Measurements from ENCODE around the gene ABHD17A. TPM values are rescaled to one million over a fixed set of nuclear protein-coding genes. Genes with fewer than 3 reads are reported as not detected.

The ABHD17A gene
- total RNA-seq, 1 donor from 2014 or later: 83.0 TPM

DNA sequence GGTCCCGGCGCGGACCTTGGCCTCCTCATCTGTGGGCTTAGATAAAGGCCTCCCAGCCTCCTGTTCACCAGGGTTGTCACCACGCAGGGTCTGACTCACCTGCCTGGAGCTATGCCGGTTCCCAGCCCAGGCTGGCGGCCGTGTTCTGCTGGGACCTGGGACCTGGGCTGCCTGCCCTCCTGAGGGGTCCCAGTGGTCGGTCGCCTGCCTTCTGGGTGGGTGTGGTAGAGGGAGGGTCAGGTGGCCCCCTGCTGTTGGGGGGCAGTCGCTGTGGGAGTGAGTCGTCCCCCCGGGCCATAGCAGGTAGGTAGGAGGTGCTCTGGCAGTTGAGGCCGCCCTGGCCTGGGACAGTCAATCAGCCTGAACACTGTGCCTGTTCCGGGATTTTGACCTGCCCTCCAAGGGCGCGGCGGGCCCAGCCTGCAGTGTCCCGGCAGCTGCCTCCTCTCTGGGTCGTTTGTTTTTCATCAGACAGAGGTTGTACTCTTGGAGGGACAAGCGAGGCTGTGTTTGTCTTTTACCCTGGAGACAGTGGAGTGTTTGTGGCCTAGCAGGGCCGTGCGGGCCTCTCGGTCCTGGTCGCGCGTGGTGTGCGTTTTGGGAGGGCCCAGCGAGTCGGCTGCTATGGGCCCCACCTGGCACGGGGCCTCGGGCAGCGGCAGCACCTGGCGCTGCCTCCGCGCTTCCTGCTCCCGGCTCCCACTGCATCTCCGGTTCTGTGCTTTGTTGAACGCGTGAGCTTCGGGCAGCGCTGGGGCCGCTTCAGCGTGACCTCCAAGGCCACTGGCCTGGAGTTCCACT, 22.5 kb upstream of the ABHD17A start:
- no peak for TF ChIP-seq POLR2AphosphoS5 (IDR thresholded peaks at IDR 0.05; ENCODE audit: insufficient read depth in 1 of 2, low read depth in 1 of 2)
- TF ChIP-seq, protein P1, sequence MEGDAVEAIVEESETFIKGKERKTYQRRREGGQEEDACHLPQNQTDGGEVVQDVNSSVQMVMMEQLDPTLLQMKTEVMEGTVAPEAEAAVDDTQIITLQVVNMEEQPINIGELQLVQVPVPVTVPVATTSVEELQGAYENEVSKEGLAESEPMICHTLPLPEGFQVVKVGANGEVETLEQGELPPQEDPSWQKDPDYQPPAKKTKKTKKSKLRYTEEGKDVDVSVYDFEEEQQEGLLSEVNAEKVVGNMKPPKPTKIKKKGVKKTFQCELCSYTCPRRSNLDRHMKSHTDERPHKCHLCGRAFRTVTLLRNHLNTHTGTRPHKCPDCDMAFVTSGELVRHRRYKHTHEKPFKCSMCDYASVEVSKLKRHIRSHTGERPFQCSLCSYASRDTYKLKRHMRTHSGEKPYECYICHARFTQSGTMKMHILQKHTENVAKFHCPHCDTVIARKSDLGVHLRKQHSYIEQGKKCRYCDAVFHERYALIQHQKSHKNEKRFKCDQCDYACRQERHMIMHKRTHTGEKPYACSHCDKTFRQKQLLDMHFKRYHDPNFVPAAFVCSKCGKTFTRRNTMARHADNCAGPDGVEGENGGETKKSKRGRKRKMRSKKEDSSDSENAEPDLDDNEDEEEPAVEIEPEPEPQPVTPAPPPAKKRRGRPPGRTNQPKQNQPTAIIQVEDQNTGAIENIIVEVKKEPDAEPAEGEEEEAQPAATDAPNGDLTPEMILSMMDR (IDR thresholded peaks at IDR 0.05): no peak
- TF ChIP-seq POLR2A (IDR thresholded peaks at IDR 0.05): no peak
- peak overlapping the region; percentile 60 for H3K27ac ChIP-seq
- peak in 1 of 2 donors; percentile 96 for DNase-seq (ENCODE audit: extremely low spot score in 2 of 2)
- H3K36me3 ChIP-seq: no peaks in the 10 kb centered on the region
- H3K9me3 ChIP-seq: no peaks in the 10 kb centered on the region
- intact Hi-C loops (cut with DNase I): no loop called here
- no peaks in the 10 kb centered on the region for H3K27me3 ChIP-seq
- peaks cover 64% of the 10 kb centered on the region for H3K4me1 ChIP-seq
- H3K4me3 ChIP-seq: peak overlapping the region in 1 of 2 donors; percentile 21

DNA sequence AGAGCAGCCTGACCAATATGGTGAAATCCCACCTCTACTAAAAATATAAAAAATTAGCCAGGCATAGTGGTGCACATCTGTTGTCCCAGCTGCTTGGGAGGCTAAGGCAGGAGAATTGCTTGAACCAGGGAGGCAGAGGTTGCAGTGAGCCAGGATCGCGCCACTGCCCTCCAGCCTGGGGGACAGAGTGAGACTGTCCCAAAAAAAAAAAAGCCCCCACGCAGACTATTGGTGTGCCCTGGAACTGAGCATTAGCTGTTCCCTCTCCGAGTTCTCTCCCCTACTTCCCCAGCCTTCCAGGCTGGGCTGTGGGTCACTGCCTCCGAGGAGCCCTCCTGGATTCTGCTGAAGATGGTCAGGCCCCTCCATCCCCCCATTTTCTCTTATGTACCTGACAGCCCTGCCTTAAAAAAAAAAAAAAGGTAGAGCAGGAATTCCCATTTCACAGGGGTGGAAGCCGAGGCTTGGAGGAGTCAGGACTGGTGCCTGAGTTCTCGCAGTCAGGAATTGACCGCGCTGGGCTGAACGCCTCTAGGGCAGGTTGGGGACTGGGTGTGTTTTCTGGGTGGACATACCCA, 21.8 kb upstream of the ABHD17A start:
- TF ChIP-seq POLR2A (IDR thresholded peaks at IDR 0.05): no peak
- peak overlapping the region; percentile 60 for H3K27ac ChIP-seq
- H3K9me3 ChIP-seq: no peaks in the 10 kb centered on the region
- H3K4me3 ChIP-seq: no peak overlapping the region
- H3K4me1 ChIP-seq: peaks cover 64% of the 10 kb centered on the region
- H3K36me3 ChIP-seq: no peaks in the 10 kb centered on the region
- intact Hi-C loops (cut with DNase I): no loop called here
- H3K27me3 ChIP-seq: no peaks in the 10 kb centered on the region
- no peak for DNase-seq (ENCODE audit: extremely low spot score in 2 of 2)

DNA sequence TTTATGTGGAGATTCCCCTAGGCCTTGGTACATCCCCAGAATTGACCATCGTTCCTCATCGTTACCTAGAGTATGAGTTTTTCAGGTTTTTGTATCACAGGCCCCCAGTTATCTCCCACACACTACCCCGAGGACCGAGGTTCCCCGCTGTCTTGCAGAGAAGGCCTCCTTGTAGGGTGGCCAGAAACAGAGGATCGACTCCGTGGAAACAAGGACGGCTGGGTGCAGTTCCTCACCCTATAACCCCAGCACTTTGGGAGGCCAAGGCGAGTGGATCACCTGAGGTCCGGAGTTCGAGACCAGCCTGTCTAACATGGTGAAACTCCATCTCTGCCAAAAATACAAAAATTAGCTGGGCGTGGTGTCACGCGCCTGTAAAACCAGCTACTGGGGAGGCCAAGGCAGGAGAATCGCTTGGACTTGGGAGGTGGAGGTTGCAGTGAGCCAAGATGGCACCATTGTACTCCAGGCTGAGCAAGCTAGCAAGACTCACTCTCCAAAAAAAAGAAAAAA, 20.6 kb upstream of the ABHD17A start:
- peaks cover 64% of the 10 kb centered on the region for H3K4me1 ChIP-seq
- H3K27ac ChIP-seq: peak overlapping the region; percentile 78
- TF ChIP-seq POLR2AphosphoS5 (IDR thresholded peaks at IDR 0.05; ENCODE audit: insufficient read depth in 1 of 2, low read depth in 1 of 2) (no peak), POLR2A (IDR thresholded peaks at IDR 0.05) (no peak)
- TF ChIP-seq, protein P1 (IDR thresholded peaks at IDR 0.05): no peak
- H3K9me3 ChIP-seq: no peaks in the 10 kb centered on the region
- intact Hi-C loops (cut with DNase I): no loop called here
- no peaks in the 10 kb centered on the region for H3K27me3 ChIP-seq
- no peaks in the 10 kb centered on the region for H3K36me3 ChIP-seq
- H3K4me3 ChIP-seq: peak overlapping the region; percentile 58 to 85
- DNase-seq (ENCODE audit: extremely low spot score in 2 of 2): no peak

DNA sequence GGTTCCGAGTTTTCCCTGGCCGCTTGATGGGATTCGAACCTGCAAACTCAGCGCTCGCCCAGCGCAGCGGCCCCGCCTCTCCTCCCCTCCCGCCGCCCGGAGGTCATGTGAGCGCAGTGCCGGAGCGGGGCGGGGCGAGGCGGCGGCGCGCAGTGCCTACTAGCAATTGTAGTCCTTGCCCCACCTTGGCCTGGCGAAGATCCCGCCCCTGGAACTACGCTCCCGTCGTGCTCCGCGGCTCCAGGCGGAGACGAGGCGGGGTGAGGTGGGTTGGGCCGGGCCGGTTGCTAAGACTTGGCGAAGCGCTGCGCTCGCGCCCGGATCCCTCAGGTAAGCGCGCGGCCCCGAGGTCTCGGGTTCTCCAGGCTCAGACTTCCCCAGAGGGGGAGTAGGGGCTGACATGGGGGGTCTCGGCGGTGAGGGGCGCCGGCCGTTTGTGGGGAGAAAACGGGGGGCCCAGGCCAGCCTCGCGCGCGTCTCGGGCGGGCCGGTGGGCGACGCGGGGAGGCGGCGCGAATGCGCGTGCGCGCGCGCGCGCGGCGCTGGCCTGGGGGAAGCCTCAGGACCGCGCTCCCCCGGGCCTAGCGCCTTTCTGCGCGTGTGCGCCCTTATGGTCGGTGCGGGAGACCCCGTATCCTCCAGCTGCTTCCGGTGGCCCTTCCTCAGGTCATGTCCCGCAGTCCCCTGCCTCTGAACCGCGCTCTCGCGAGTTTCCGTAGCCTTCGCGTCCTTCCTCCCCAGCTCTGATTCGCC, 20.0 kb upstream of the ABHD17A start, which contains the start of the genes ADAT3 and SCAMP4:
TSS of gene ADAT3 (plus strand) at position 290 of the 753 bp plus-strand sequence. CDS start 6,649 bp downstream, outside the sequence.
TSS of gene SCAMP4 (plus strand) at position 290 of the 753 bp plus-strand sequence. CDS start 9,621 bp downstream, outside the sequence.
- H3K9me3 ChIP-seq: no peaks in the 10 kb centered on the region
- TF ChIP-seq POLR2AphosphoS5 (IDR thresholded peaks at IDR 0.05; ENCODE audit: insufficient read depth in 1 of 2, low read depth in 1 of 2): peak; percentile 70 to 91
- TF ChIP-seq, protein P1 (IDR thresholded peaks at IDR 0.05): no peak
- peak in 1 of 2 donors; percentile 73 for TF ChIP-seq POLR2A (IDR thresholded peaks at IDR 0.05)
- H3K4me3 ChIP-seq: peak within 1 kb of the TSS; percentile 58 to 85
- no peaks in the 10 kb centered on the region for H3K36me3 ChIP-seq
- H3K27ac ChIP-seq: peak within 1 kb of the TSS; percentile 78
- H3K4me1 ChIP-seq: peaks cover 64% of the 10 kb centered on the region
- peak; percentile 97 to 99 for DNase-seq (ENCODE audit: extremely low spot score in 2 of 2)
- H3K27me3 ChIP-seq: no peaks in the 10 kb centered on the region
- intact Hi-C loops (cut with DNase I): no loop called here

DNA sequence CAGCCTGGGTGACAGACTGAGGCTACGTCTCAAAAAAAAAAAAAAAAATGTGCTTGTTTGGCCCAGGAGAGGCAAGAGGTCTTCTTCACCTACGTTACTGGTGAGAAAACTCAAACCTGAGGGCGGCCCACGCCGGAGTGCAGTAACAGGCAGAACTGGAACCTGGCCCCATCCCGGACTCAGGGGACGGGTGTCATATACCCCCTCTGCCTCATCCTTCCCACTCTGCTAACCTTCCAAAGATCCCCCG, 19.5 kb upstream of the ABHD17A start:
- Histone ChIP-seq H3K4me1 (peaks cover 59% of the 10 kb centered on the region), H3K36me3 (no peaks in the 10 kb centered on the region), H3K27me3 (no peaks in the 10 kb centered on the region), H3K27ac (peak overlapping the region; percentile 78), H3K4me3 (peak overlapping the region; percentile 58 to 85), H3K9me3 (no peaks in the 10 kb centered on the region)
- TF ChIP-seq, protein P1 (IDR thresholded peaks at IDR 0.05): no peak
- no peak for TF ChIP-seq POLR2A (IDR thresholded peaks at IDR 0.05)
- TF ChIP-seq POLR2AphosphoS5 (IDR thresholded peaks at IDR 0.05; ENCODE audit: insufficient read depth in 1 of 2, low read depth in 1 of 2): no peak
- no peak for DNase-seq (ENCODE audit: extremely low spot score in 2 of 2)
- intact Hi-C loops (cut with DNase I): no loop called here
